Brain microvascular endothelial cell (primary cell): ENCODE measurements around the gene CDKN1A.

ENCODE experiments used
- DNase-seq: peaks from one replicate; pipeline ENCODE4 v3.0.0-alpha.2; 2020
- H3K27ac ChIP-seq: fragments of 250-450 bp; sonication (Bioruptor Pico); 2 replicates; pipeline ENCODE4 v1.5.1; 2020; ENCODE audit warnings: mild to moderate bottlenecking, moderate library complexity
- H3K27me3 ChIP-seq: fragments of 250-450 bp; sonication (Bioruptor Pico); replicated peaks from 2 replicates; pipeline ENCODE4 v1.5.1; 2020; ENCODE audit warnings: mild to moderate bottlenecking
- H3K36me3 ChIP-seq: fragments of 250-450 bp; sonication (Bioruptor Pico); replicated peaks from 2 replicates; pipeline ENCODE4 v1.5.1; 2020; ENCODE audit warnings: mild to moderate bottlenecking
- H3K4me3 ChIP-seq: 2 replicates; pipeline ENCODE4 v1.5.1; 2011; ENCODE audit warnings: low read depth, mild to moderate bottlenecking, control low read depth, low read length, moderate library complexity
- in situ Hi-C: cut with HindIII; loops from 2 replicates; pipeline ENCODE4 v1.10.0; 2017; ENCODE audit warnings: low sequenced_read_pairs, low pct_ligation_motif_present
- TF ChIP-seq, protein P1 (sequence below): IDR thresholded peaks from 2 replicates; pipeline ENCODE4 v1.5.1; 2011; ENCODE audit warnings: low read depth, mild to moderate bottlenecking, moderate library complexity, low read length, control low read depth, inconsistent platforms; ENCODE audit errors: missing control alignments

Gene CDKN1A

GRCh38 chr6:36682328-36683144 is 4.0 kb downstream of the CDKN1A start:
- no peak for DNase-seq
- TF ChIP-seq, protein P1, sequence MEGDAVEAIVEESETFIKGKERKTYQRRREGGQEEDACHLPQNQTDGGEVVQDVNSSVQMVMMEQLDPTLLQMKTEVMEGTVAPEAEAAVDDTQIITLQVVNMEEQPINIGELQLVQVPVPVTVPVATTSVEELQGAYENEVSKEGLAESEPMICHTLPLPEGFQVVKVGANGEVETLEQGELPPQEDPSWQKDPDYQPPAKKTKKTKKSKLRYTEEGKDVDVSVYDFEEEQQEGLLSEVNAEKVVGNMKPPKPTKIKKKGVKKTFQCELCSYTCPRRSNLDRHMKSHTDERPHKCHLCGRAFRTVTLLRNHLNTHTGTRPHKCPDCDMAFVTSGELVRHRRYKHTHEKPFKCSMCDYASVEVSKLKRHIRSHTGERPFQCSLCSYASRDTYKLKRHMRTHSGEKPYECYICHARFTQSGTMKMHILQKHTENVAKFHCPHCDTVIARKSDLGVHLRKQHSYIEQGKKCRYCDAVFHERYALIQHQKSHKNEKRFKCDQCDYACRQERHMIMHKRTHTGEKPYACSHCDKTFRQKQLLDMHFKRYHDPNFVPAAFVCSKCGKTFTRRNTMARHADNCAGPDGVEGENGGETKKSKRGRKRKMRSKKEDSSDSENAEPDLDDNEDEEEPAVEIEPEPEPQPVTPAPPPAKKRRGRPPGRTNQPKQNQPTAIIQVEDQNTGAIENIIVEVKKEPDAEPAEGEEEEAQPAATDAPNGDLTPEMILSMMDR, result no peak
- H3K27me3 ChIP-seq, result no peaks in the 10 kb centered on the region
- no peak overlapping the region for H3K27ac ChIP-seq
- peak overlapping the region; percentile 1 for H3K4me3 ChIP-seq
- H3K36me3 ChIP-seq, result peaks cover 48% of the 10 kb centered on the region
- in situ Hi-C loops, result no loop called here

DNA sequence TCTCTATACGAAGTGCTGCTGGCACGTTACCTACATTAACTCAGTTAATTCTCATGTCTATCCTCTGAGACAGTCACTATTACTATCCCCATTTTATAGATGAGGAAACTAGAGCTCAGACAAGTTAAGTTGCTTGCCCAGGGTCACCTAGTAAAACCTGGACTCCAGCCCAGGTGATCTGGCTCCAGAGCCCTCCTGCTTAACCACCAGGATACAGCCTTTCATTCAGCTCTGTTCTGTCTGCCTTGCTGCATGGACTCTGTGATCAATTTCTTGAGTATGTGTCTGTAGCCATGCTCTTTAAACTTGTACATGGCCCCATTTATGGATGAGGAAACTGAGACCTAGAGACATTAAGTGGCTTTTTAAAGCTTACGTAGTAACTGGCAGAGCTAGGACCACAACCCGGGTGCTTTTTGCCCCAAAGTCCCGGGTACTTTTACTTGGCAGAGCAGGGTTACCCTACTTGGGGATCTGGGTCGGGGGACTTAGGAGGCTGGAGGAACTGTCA is 4.7 kb downstream of the CDKN1A start:
- Histone ChIP-seq H3K4me3 (no peak overlapping the region), H3K36me3 (peaks cover 48% of the 10 kb centered on the region), H3K27me3 (no peaks in the 10 kb centered on the region), H3K27ac (no peak overlapping the region)
- in situ Hi-C loops, result no loop called here
- TF ChIP-seq, protein P1, result no peak
- DNase-seq, result no peak

- no peak for DNase-seq
- no peak overlapping the region for H3K27ac ChIP-seq
- in situ Hi-C loops, result no loop called here
- TF ChIP-seq, protein P1, result no peak
- H3K27me3 ChIP-seq, result no peaks in the 10 kb centered on the region
- peaks cover 48% of the 10 kb centered on the region for H3K36me3 ChIP-seq
- H3K4me3 ChIP-seq, result no peak overlapping the region
Measured at GRCh38 chr6:36683656-36684446, 5.3 kb downstream of the CDKN1A start.

- TF ChIP-seq, protein P1, result no peak
- Histone ChIP-seq H3K4me3 (no peak overlapping the region), H3K36me3 (peaks cover 48% of the 10 kb centered on the region), H3K27me3 (no peaks in the 10 kb centered on the region), H3K27ac (no peak overlapping the region)
- in situ Hi-C loops, result no loop called here
- DNase-seq, result no peak
Measured at GRCh38 chr6:36684447-36684812, 5.9 kb downstream of the CDKN1A start.

DNA sequence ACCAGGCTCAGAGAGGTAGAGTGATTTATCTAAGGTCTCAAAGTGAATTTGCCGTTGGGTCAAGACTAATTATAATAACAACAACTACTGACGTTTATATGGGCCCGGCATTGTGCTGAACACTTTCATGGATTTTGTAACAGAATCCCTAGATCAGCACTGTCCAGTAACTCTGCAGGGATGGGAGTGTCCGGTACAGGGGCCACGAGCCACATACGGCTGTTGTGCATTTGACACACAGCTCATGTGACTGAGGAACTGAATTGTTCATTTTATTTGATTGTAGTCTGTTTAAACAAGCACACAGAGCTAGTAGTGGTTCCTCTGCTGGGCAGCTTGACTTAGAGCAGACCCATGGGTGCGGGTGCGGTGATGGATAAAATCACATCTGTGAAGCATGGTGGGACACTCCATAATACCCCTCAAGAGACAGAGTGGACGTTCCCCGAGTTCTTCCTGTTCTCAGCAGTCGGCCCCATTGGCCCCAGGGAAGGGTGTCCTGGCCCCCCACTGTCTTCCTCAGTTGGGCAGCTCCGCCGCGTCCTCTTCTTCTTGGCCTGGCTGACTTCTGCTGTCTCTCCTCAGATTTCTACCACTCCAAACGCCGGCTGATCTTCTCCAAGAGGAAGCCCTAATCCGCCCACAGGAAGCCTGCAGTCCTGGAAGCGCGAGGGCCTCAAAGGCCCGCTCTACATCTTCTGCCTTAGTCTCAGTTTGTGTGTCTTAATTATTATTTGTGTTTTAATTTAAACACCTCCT is 6.8 kb downstream of the CDKN1A start:
- no peak overlapping the region for H3K4me3 ChIP-seq
- no peaks in the 10 kb centered on the region for H3K27me3 ChIP-seq
- TF ChIP-seq, protein P1, result no peak
- in situ Hi-C loops, result no loop called here
- DNase-seq, result no peak
- H3K27ac ChIP-seq, result no peak overlapping the region
- H3K36me3 ChIP-seq, result peaks cover 48% of the 10 kb centered on the region
